CD4-positive, alpha-beta memory T cell (primary cell): Measurements from ENCODE around the gene TOM1L1. TPM values are rescaled to one million over a fixed set of nuclear protein-coding genes. Genes with fewer than 3 reads are reported as not detected.

ENCODE experiments used
- CTCF ChIA-PET: fragments of 350-600 bp; sonication (Branson Sonifier 250); formaldehyde crosslinking; loops from one replicate; lab custom pipeline; 2021; ENCODE audit warnings: inconsistent platforms; ENCODE audit not compliant: partially characterized antibody; lab: Charles Lee
- POLR2A ChIA-PET: fragments of 350-600 bp; sonication (Branson Sonifier 250); formaldehyde crosslinking; loops from one replicate; lab custom pipeline; 2021; ENCODE audit not compliant: partially characterized antibody; lab: Charles Lee
- DNase-seq, 5 donors: peaks; one replicate each; pipeline versions ENCODE4 v3.0.0 to v3.0.0-alpha.2; 2020 to 2022; ENCODE audit warnings: mixed read lengths in 1 of 5
- H3K27ac ChIP-seq: one replicate; pipeline ENCODE4 v1.7.0; 2013; ENCODE audit warnings: low read depth, low read length
- H3K27me3 ChIP-seq: 2 replicates; pipeline ENCODE4 v1.7.0; 2013; ENCODE audit warnings: mild to moderate bottlenecking, low read length, moderate library complexity; ENCODE audit not compliant: insufficient read depth
- H3K36me3 ChIP-seq: 2 replicates; pipeline ENCODE4 v1.7.0; 2013; ENCODE audit warnings: mild to moderate bottlenecking, low read length, moderate library complexity; ENCODE audit not compliant: insufficient read depth
- H3K4me1 ChIP-seq: 2 replicates; pipeline ENCODE4 v1.7.0; 2013; ENCODE audit warnings: mild to moderate bottlenecking, low read length, moderate library complexity; ENCODE audit not compliant: insufficient read depth
- H3K4me3 ChIP-seq, 2 donors: one replicate each; pipeline ENCODE4 v1.7.0; 2013; ENCODE audit warnings: low read length in 2 of 2, mild to moderate bottlenecking in 1 of 2
- H3K9me3 ChIP-seq, 2 donors: one replicate each; pipeline ENCODE4 v1.7.0; 2013; ENCODE audit warnings: low read length in 2 of 2, control low read depth in 1 of 2; ENCODE audit not compliant: control insufficient read depth in 1 of 2
- H3K27ac Mint-ChIP-seq, 7 donors: one replicate each; pipeline ENCODE4 v1.8.0; 2020 to 2021; ENCODE audit warnings: mixed read lengths in 7 of 7, mild to moderate bottlenecking in 6 of 7, inconsistent platforms in 3 of 7, moderate library complexity in 3 of 7
- H3K27me3 Mint-ChIP-seq, 2 donors: one replicate each; pipeline ENCODE4 v1.8.0; 2020 to 2021; ENCODE audit warnings: mixed read lengths in 2 of 2
- H3K36me3 Mint-ChIP-seq, 2 donors: one replicate each; pipeline ENCODE4 v1.8.0; 2020 to 2021; ENCODE audit warnings: mixed read lengths in 2 of 2, inconsistent platforms in 1 of 2, mild to moderate bottlenecking in 1 of 2
- H3K4me1 Mint-ChIP-seq, 4 donors: one replicate each; pipeline ENCODE4 v1.8.0; 2020 to 2021; ENCODE audit warnings: mixed read lengths in 4 of 4, mild to moderate bottlenecking in 1 of 4
- H3K4me3 Mint-ChIP-seq, 8 donors: one replicate each; pipeline ENCODE4 v1.8.0; 2020 to 2021; ENCODE audit warnings: mixed read lengths in 8 of 8, mild to moderate bottlenecking in 7 of 8, moderate library complexity in 6 of 8, inconsistent platforms in 3 of 8
- H3K9me3 Mint-ChIP-seq, 8 donors: one replicate each; pipeline ENCODE4 v1.8.0; 2020 to 2021; ENCODE audit warnings: mixed read lengths in 8 of 8, mild to moderate bottlenecking in 5 of 8, inconsistent platforms in 3 of 8, moderate library complexity in 1 of 8
- intact Hi-C: fragments of 100-400 bp; cut with micrococcal nuclease; formaldehyde crosslinking; loops from one replicate; pipeline ENCODE4 v1.15.1; 2023
- polyA plus RNA-seq, 2 donors: library from polyadenylated mRNA; unstranded; fragments of 300-500 nt; fragmentation: Illumina TruSeq; gene quantifications; one replicate each; pipeline ENCODE4 v1.2.3, GENCODE V29; 2021
- total RNA-seq, 2 experiments: library from RNA; stranded (reverse); gene quantifications; one replicate each; pipeline ENCODE4 v1.2.3, GENCODE V29; 2021

Gene TOM1L1
- total and polyA plus RNA-seq, 4 experiments from 2014 or later = 0.48 to 0.53 TPM; not detected in 2

DNA sequence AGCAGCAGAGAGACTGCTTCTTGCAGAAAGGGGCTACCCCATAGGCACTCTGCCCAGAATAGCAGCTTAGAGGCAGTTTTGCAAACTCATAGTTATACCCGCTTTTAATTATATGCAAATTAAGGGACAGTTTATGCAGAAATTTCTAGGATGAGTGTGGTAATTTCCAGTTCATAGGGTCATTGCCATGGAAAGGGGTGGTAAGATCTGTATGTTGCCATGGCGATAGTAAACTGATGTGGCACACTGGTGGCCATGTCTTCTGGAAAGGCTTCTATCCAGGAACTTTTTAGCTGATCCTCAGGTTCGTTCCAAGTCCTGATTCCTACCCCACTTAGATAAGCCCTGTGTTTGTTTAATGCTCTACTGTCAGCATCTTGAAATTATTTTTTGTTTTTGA, 74.1 kb downstream of the TOM1L1 start:
- intact Hi-C loops = no loop called here
- H3K36me3 Mint-ChIP-seq = peaks cover 0 to 5% of the 10 kb centered on the region in 2 donors

DNA sequence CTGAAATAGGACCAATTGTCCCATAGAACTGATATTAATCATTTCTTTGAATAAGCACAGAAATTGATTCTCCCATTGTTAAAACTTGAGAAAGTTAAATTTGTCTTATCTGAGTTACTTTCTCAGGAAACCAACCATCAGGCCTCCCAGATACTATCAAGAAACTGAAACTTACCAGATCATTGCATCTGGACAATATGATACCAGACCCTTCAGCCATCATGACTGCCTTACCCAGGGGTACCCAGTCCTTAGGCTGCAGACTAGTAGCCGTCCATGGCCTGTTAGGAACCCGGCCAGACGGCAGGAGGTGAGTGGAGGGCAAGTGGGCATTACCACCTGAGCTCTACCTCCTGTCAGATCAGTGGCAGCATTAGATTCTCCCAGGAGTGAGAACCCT, 75.7 kb downstream of the TOM1L1 start:
- no peak for DNase-seq
- no peaks in the 10 kb centered on the region for H3K27me3 ChIP-seq
- CTCF ChIA-PET = no interaction called here
- Mint-ChIP-seq H3K27ac (no peak overlapping the region), H3K9me3 (peaks cover 0 to 8% (median 3%) of the 10 kb centered on the region in 8 donors), H3K27me3 (no peaks in the 10 kb centered on the region), H3K36me3 (peaks cover 0 to 5% of the 10 kb centered on the region in 2 donors), H3K4me3 (no peak overlapping the region), H3K4me1 (peaks cover 0 to 7% (median 3%) of the 10 kb centered on the region in 4 donors)
- H3K4me1 ChIP-seq = no peaks in the 10 kb centered on the region
- H3K27ac ChIP-seq = no peak overlapping the region
- H3K9me3 ChIP-seq = no peaks in the 10 kb centered on the region
- intact Hi-C loops = no loop called here
- POLR2A ChIA-PET = no interaction called here
- no peaks in the 10 kb centered on the region for H3K36me3 ChIP-seq
- no peak overlapping the region for H3K4me3 ChIP-seq

More for the DNA sequence above, 74.1 kb downstream of the TOM1L1 start:
- Mint-ChIP-seq H3K27me3 (no peaks in the 10 kb centered on the region), H3K27ac (no peak overlapping the region), H3K4me1 (peaks cover 0 to 10% (median 8%) of the 10 kb centered on the region in 4 donors), H3K4me3 (no peak overlapping the region), H3K9me3 (peaks cover 0 to 1% (median 0%) of the 10 kb centered on the region in 8 donors)
- ChIA-PET POLR2A (no interaction called here), CTCF (interaction anchor here (2.5 kb wide), 1 partner anchor 18 kb away, joined by 12 read pairs; no protein-coding TSS in a partner anchor)
- no peaks in the 10 kb centered on the region for H3K36me3 ChIP-seq
- no peaks in the 10 kb centered on the region for H3K9me3 ChIP-seq
- H3K27ac ChIP-seq = no peak overlapping the region
- DNase-seq = no peak
- no peak overlapping the region for H3K4me3 ChIP-seq
- no peaks in the 10 kb centered on the region for H3K27me3 ChIP-seq
- peaks cover 9% of the 10 kb centered on the region for H3K4me1 ChIP-seq

DNA sequence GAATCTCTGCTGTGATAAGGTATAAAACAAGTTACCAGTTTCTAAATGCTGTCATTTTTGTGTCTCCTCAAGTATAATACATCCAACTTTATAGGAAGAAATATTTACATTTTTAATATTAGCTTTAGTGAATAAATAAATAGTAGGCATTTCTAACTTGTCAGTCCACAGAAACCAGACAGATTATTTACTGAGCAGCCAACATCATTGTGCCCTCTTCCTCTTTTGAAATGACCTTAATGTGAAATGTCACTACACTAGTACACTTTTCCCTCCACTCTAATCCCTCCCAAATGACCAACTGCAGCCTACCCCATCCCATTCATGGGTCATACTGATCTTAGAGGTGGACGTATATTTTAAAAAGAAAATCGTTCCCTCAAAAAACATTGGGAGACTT, 77.1 kb downstream of the TOM1L1 start:
- Histone ChIP-seq H3K9me3 (no peaks in the 10 kb centered on the region), H3K27ac (no peak overlapping the region), H3K27me3 (no peaks in the 10 kb centered on the region), H3K4me3 (no peak overlapping the region), H3K4me1 (no peaks in the 10 kb centered on the region), H3K36me3 (no peaks in the 10 kb centered on the region)
- intact Hi-C loops = no loop called here
- peaks cover 0 to 10% (median 3%) of the 10 kb centered on the region in 8 donors for H3K9me3 Mint-ChIP-seq
- DNase-seq = no peak
- no peak overlapping the region for H3K4me3 Mint-ChIP-seq
- ChIA-PET POLR2A (no interaction called here), CTCF (interaction anchor here (1.9 kb wide), 1 partner anchor 15 kb away, joined by 4 read pairs; no protein-coding TSS in a partner anchor)
- no peaks in the 10 kb centered on the region for H3K27me3 Mint-ChIP-seq
- peaks cover 0 to 5% of the 10 kb centered on the region in 2 donors for H3K36me3 Mint-ChIP-seq
- H3K27ac Mint-ChIP-seq = no peak overlapping the region
- H3K4me1 Mint-ChIP-seq = peaks cover 0 to 5% (median 2%) of the 10 kb centered on the region in 4 donors

DNA sequence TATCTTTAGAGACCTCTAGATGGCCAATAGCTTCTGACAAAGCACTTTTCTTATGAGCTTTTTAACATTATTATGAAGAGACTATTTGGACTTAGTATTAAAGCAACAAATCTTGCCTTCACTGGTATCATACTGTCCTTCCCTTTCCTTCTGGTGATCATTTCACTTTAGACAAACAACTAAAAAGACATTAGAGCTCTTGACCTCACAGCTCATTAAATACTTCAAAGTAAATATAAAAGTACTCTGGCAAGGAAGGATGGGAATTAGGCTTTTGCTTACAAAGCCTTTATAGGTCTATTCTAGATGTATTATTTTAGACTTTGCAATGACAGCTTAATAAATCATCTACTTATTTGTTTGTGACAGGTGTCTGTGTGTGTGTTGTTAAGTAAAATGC, 79.0 kb downstream of the TOM1L1 start:
- Histone ChIP-seq H3K27me3 (no peaks in the 10 kb centered on the region), H3K4me1 (no peaks in the 10 kb centered on the region), H3K36me3 (no peaks in the 10 kb centered on the region), H3K9me3 (no peaks in the 10 kb centered on the region), H3K27ac (no peak overlapping the region), H3K4me3 (no peak overlapping the region)
- peaks cover 0 to 5% of the 10 kb centered on the region in 2 donors for H3K36me3 Mint-ChIP-seq
- CTCF ChIA-PET = interaction anchor here (1.3 kb wide), 1 partner anchor 378 kb away, joined by 3 read pairs; no protein-coding TSS in a partner anchor
- no peaks in the 10 kb centered on the region for H3K27me3 Mint-ChIP-seq
- H3K4me1 Mint-ChIP-seq = peaks cover 0 to 5% (median 2%) of the 10 kb centered on the region in 4 donors
- POLR2A ChIA-PET = no interaction called here
- no peak overlapping the region for H3K27ac Mint-ChIP-seq
- DNase-seq = no peak
- H3K4me3 Mint-ChIP-seq = no peak overlapping the region
- peaks cover 0 to 10% (median 3%) of the 10 kb centered on the region in 8 donors for H3K9me3 Mint-ChIP-seq
- intact Hi-C loops = no loop called here

GRCh38 chr17:54980375-54980774, 79.7 kb downstream of the TOM1L1 start:
- CTCF ChIA-PET = interaction anchor here (1.3 kb wide), 1 partner anchor 377 kb away, joined by 3 read pairs; no protein-coding TSS in a partner anchor
- no peaks in the 10 kb centered on the region for H3K4me1 ChIP-seq
- Mint-ChIP-seq H3K27ac (no peak overlapping the region), H3K4me1 (peaks cover 0 to 6% (median 2%) of the 10 kb centered on the region in 4 donors), H3K9me3 (peaks cover 0 to 10% (median 3%) of the 10 kb centered on the region in 8 donors), H3K27me3 (no peaks in the 10 kb centered on the region), H3K36me3 (peaks cover 0 to 5% of the 10 kb centered on the region in 2 donors), H3K4me3 (no peak overlapping the region)
- H3K36me3 ChIP-seq = no peaks in the 10 kb centered on the region
- H3K27me3 ChIP-seq = no peaks in the 10 kb centered on the region
- H3K9me3 ChIP-seq = no peaks in the 10 kb centered on the region
- intact Hi-C loops = no loop called here
- H3K27ac ChIP-seq = no peak overlapping the region
- no peak overlapping the region for H3K4me3 ChIP-seq
- POLR2A ChIA-PET = no interaction called here
- DNase-seq = no peak

- Mint-ChIP-seq H3K36me3 (peaks cover 2 to 5% of the 10 kb centered on the region in 2 donors), H3K4me3 (no peak overlapping the region), H3K27ac (no peak overlapping the region), H3K4me1 (peaks cover 0 to 3% (median 0%) of the 10 kb centered on the region in 4 donors), H3K9me3 (peaks cover 0 to 10% (median 3%) of the 10 kb centered on the region in 8 donors), H3K27me3 (no peaks in the 10 kb centered on the region)
- DNase-seq = no peak
- no peaks in the 10 kb centered on the region for H3K9me3 ChIP-seq
- intact Hi-C loops = no loop called here
- CTCF ChIA-PET = no interaction called here
- no peak overlapping the region for H3K27ac ChIP-seq
- H3K27me3 ChIP-seq = no peaks in the 10 kb centered on the region
- POLR2A ChIA-PET = no interaction called here
- no peaks in the 10 kb centered on the region for H3K4me1 ChIP-seq
- no peaks in the 10 kb centered on the region for H3K36me3 ChIP-seq
- H3K4me3 ChIP-seq = no peak overlapping the region
Observed at GRCh38 chr17:54982399-54982798, 81.7 kb downstream of the TOM1L1 start.

GRCh38 chr17:54983260-54983659, 82.6 kb downstream of the TOM1L1 start:
- no peak for DNase-seq
- Mint-ChIP-seq H3K9me3 (peaks cover 0 to 10% (median 3%) of the 10 kb centered on the region in 8 donors), H3K27me3 (no peaks in the 10 kb centered on the region), H3K27ac (no peak overlapping the region), H3K4me1 (peaks cover 0 to 2% (median 0%) of the 10 kb centered on the region in 4 donors), H3K36me3 (peaks cover 2 to 5% of the 10 kb centered on the region in 2 donors), H3K4me3 (no peak overlapping the region)
- Histone ChIP-seq H3K4me3 (no peak overlapping the region), H3K4me1 (no peaks in the 10 kb centered on the region), H3K36me3 (no peaks in the 10 kb centered on the region), H3K9me3 (no peaks in the 10 kb centered on the region), H3K27ac (no peak overlapping the region), H3K27me3 (no peaks in the 10 kb centered on the region)
- POLR2A ChIA-PET = no interaction called here
- intact Hi-C loops = no loop called here
- CTCF ChIA-PET = no interaction called here
